ENCODE data around the gene CDH9. TPM values are rescaled to one million over a fixed set of nuclear protein-coding genes. Genes with fewer than 3 reads are reported as not detected.

CDH9 gene
- total RNA-seq, 4 donors from 2014 or later, result not detected

- 62 to 72% methylated on average over 2 of the region's 2 CpGs for WGBS, 2 donors
- H3K9me3 ChIP-seq, result no peaks in the 10 kb centered on the region
These were observed 24.1 kb upstream of the CDH9 start for GRCh38 chr5:27062451-27062850.

GRCh38 chr5:27048510-27048909 lies 10.1 kb upstream of the CDH9 start:
- Histone ChIP-seq H3K9me3 (no peaks in the 10 kb centered on the region), H3K27ac (no peak overlapping the region), H3K4me1 (no peaks in the 10 kb centered on the region), H3K27me3 (no peaks in the 10 kb centered on the region), H3K4me3 (no peak overlapping the region), H3K36me3 (no peaks in the 10 kb centered on the region)
- no peak for DNase-seq (ENCODE audit: low spot score in 2 of 2)
- no peak for TF ChIP-seq EP300 (IDR thresholded peaks at IDR 0.05)
- no peak for TF ChIP-seq CTCF (IDR thresholded peaks at IDR 0.05)
- TF ChIP-seq POLR2A (IDR thresholded peaks at IDR 0.05), result no peak

More at GRCh38 chr5:27062451-27062850, 24.1 kb upstream of the CDH9 start:
- Histone ChIP-seq H3K4me3 (no peak overlapping the region), H3K4me1 (no peaks in the 10 kb centered on the region), H3K27ac (no peak overlapping the region), H3K36me3 (no peaks in the 10 kb centered on the region), H3K27me3 (no peaks in the 10 kb centered on the region)
- TF ChIP-seq POLR2A (IDR thresholded peaks at IDR 0.05) (no peak), CTCF (IDR thresholded peaks at IDR 0.05) (no peak), EP300 (IDR thresholded peaks at IDR 0.05) (no peak)
- no peak for DNase-seq (ENCODE audit: low spot score in 2 of 2)

GRCh38 chr5:27041372-27041771 lies 3.0 kb upstream of the CDH9 start:
- Histone ChIP-seq H3K9me3 (no peaks in the 10 kb centered on the region), H3K27ac (no peak overlapping the region), H3K4me1 (peaks cover 0 to 5% (median 0%) of the 10 kb centered on the region in 4 donors), H3K36me3 (no peaks in the 10 kb centered on the region), H3K27me3 (no peaks in the 10 kb centered on the region), H3K4me3 (no peak overlapping the region)
- no peak for DNase-seq (ENCODE audit: low spot score in 2 of 2)
- 100% methylated on average over 1 of the region's 1 CpG for WGBS, 2 donors
- TF ChIP-seq CTCF (IDR thresholded peaks at IDR 0.05) (no peak), POLR2A (IDR thresholded peaks at IDR 0.05) (no peak), EP300 (IDR thresholded peaks at IDR 0.05) (no peak)

- H3K27ac ChIP-seq, result no peak overlapping the region
- H3K4me3 ChIP-seq, result no peak overlapping the region
- WGBS, 2 donors, result 78 to 89% methylated on average over 1 of the region's 1 CpG
- no peaks in the 10 kb centered on the region for H3K27me3 ChIP-seq
- TF ChIP-seq CTCF (IDR thresholded peaks at IDR 0.05), result no peak
- TF ChIP-seq POLR2A (IDR thresholded peaks at IDR 0.05), result no peak
- no peak for TF ChIP-seq EP300 (IDR thresholded peaks at IDR 0.05)
- peaks cover 0 to 5% (median 0%) of the 10 kb centered on the region in 4 donors for H3K4me1 ChIP-seq
- no peaks in the 10 kb centered on the region for H3K36me3 ChIP-seq
- no peak for DNase-seq (ENCODE audit: low spot score in 2 of 2)
- no peaks in the 10 kb centered on the region for H3K9me3 ChIP-seq
These were observed 3.8 kb downstream of the CDH9 start for GRCh38 chr5:27034565-27034964.

- H3K4me3 ChIP-seq, result no peak overlapping the region
- H3K27me3 ChIP-seq, result no peaks in the 10 kb centered on the region
- 88 to 92% methylated on average over 2 of the region's 2 CpGs for WGBS, 2 donors
- no peaks in the 10 kb centered on the region for H3K36me3 ChIP-seq
- H3K27ac ChIP-seq, result no peak overlapping the region
- no peaks in the 10 kb centered on the region for H3K4me1 ChIP-seq
- TF ChIP-seq EP300 (IDR thresholded peaks at IDR 0.05) (no peak), CTCF (IDR thresholded peaks at IDR 0.05) (no peak), POLR2A (IDR thresholded peaks at IDR 0.05) (no peak)
- H3K9me3 ChIP-seq, result no peaks in the 10 kb centered on the region
- DNase-seq (ENCODE audit: low spot score in 2 of 2), result no peak
These were observed 11.6 kb downstream of the CDH9 start for GRCh38 chr5:27026801-27027200.

Measured in tibial nerve (tissue), 4 donors.